Thyroid gland (tissue), 4 donors: ENCODE data around the gene SLC9A2.

Source experiments
- CTCF ChIP-seq, 6 experiments: fragments of 200-600 bp in 3 of 6; fragments of 450-650 bp in 3 of 6; sonication (generic) in 3 of 6; IDR thresholded peaks; one replicate each; pipeline ENCODE4 v1.5.1; 2016 to 2019; ENCODE audit warnings: antibody characterized with exemption in 6 of 6, mild to moderate bottlenecking in 2 of 6, inconsistent platforms in 1 of 6, moderate library complexity in 1 of 6
- POLR2A ChIP-seq, 2 donors: fragments of 450-650 bp; IDR thresholded peaks; one replicate each; pipeline ENCODE4 v1.6.1; 2017; ENCODE audit warnings: antibody characterized with exemption in 2 of 2, mild to moderate bottlenecking in 2 of 2, moderate library complexity in 1 of 2

DNA sequence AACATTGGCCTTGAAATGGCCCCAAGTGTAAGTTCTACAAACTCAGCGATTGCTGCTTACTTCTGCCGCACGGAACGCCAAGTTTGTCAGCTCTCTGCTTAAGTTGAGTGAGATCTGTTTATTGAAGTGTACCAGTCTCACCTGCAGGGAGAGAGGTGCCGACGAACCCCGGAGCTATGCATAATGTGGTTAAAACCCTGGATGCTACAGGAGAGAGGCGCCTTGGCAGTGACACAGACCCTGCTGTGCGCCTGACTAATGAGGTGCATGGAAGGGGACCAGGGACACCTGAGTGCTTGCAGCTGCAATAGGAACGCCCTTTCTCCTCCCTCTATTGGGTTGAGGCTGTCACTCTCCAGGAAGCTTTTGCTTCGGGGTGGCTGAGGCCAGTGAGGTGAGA, 979 bp downstream of the SLC9A2 start:
- TF ChIP-seq CTCF (IDR thresholded peaks at IDR 0.05) = no peak
- no peak for TF ChIP-seq POLR2A (IDR thresholded peaks at IDR 0.05)
